NT2/D1 (cell line): ENCODE results near the gene TMA7B.

Experiments
- YY1 ChIP-seq: IDR thresholded peaks from 2 replicates; pipeline ENCODE4 v1.6.1; 2011; ENCODE audit not compliant: insufficient read length, insufficient read depth
- ZNF274 ChIP-seq: IDR thresholded peaks from 2 replicates; pipeline ENCODE4 v1.6.1; 2011; ENCODE audit warnings: mild to moderate bottlenecking, low read depth, low read length

DNA sequence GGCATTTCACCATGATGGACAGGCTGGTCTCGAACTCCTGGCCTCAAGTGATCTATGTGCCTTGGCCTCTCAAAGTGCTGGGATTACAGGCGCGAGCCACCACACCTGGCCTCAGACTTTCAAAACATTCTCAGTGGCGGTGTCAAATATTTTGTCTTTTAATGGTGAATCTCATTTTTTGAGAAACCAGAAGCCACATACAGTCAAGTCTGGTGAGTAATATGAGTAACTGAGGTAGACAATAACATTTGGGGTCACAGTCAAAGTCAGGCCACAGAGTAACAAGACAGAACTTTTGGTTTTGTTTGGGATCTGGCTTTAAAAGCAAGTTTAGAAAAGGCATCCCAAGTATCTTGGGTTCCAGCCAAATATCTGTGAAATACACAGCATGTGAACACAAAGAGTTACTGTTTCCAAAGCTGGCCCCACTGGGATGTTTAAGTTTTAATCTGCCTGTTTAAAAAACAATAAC lies 5.6 kb upstream of the TMA7B start:
- TF ChIP-seq YY1 (no peak), ZNF274 (no peak)
